GM18519 (cell line): ENCODE results near the gene CDH16.

Source experiments
- ATAC-seq: cut with Tn5 transposase; IDR thresholded peaks from one replicate; pipeline ENCODE4 v1.9.1; 2021; ENCODE audit warnings: mild to moderate bottlenecking, moderate library complexity; ENCODE audit not compliant: unreplicated experiment, low FRiP score

Gene CDH16

GRCh38 chr16:66928702-66929388 is 10.2 kb upstream of the CDH16 start:
- ATAC-seq: no peak

DNA sequence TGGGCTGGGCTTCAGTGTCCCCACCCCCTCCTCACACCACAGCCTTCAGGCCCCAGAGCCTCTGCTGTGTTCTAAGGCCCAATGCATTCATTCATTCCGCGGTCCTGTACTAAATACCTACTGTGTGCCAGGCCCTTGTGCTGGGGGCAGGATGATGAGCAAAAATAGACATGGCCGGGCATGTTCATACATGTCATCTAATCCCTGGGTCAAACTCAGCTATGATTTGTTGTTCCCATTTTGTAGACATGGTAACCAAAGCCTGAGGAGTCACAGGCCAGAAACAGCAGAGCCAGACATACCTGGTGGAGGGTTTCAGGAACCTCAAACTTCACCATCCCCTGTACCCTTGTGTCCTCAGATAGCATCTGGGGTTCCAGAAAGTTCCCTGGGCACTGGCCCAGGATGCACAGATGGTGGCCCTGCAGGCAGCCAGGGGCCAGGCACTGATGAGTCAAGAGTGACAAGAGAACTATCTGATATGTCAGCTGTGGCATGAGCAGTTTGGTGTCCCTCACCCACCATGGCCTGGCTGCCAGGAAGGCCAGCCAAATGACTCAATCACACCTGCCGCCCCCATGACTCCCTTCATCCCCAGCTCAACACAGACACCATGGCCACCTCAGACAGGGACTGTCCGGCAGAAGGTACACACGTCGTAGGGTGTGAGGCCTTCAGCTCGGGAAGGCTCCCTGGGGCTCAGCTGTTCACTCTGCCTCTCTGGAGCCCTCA is 9.4 kb upstream of the CDH16 start:
- no peak for ATAC-seq

GRCh38 chr16:66926961-66927436 is 8.3 kb upstream of the CDH16 start:
- ATAC-seq: no peak

DNA sequence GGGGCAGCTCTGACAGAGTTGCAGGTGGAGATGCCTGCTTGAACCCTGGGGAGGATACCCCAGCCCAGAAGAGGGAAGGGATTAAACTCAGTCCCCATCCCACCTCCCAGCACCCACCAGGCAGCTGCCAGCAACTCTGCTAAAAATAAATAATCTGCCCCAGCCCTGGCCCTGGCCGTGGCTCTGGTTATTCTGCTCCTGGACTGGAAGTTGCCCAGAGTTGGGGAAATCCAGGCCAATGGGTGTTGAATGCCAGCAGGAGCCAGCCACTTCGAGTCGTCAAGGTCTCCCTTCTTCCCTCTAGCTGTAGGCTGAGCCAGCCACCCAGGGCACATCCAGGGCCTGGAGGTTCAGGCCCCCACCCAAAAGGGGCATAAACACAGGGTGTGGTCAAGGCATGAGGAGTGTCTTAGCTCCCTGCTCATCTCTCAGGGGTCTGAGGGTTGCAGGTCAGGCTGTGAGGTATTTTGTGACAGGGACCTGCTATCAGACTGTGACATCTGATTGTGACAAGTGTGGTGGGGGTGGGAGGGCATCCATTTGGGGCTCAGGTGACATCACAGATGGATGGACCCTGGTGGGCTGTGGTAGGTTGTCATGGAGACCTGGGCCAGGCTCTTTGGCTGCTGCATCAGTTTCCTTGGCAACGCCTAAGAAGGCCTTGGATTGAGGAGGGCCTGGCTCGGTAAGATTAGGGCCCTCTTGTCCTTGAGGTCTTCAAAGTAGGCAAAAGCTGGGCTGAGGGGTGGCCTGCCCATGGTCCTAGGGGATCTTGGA is 7.7 kb upstream of the CDH16 start:
- no peak for ATAC-seq

DNA sequence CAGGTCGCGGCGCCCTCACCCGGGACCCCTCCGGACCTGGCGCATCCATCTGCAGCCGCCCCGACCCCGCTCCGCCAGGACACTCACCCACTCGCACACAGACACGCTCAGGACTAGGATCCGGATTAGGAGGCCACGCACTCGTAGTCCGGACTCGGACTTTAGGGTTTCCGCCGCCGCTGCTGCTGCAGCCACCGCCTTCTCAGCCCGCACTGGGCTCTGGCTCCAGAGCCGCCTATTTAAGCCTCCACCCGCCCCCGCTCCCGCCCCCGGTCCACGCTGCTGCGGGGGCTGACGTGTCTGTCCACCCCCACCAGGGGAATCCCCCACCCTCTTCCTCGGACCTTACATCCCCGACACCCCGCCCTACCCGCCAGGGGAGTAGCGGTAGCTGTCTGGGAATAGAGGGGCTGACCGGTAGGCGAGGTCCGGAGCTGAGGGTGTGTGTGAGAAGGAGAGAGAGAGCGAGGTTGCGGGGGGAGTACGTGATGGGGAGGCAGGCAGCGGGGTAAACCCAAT is 6.7 kb upstream of the CDH16 start, which contains the start of gene RRAD:
TSS of gene RRAD (minus strand) at position 214 of the 519 bp plus-strand sequence. CDS start 356 bp downstream, outside the sequence.
- ATAC-seq: no peak

DNA sequence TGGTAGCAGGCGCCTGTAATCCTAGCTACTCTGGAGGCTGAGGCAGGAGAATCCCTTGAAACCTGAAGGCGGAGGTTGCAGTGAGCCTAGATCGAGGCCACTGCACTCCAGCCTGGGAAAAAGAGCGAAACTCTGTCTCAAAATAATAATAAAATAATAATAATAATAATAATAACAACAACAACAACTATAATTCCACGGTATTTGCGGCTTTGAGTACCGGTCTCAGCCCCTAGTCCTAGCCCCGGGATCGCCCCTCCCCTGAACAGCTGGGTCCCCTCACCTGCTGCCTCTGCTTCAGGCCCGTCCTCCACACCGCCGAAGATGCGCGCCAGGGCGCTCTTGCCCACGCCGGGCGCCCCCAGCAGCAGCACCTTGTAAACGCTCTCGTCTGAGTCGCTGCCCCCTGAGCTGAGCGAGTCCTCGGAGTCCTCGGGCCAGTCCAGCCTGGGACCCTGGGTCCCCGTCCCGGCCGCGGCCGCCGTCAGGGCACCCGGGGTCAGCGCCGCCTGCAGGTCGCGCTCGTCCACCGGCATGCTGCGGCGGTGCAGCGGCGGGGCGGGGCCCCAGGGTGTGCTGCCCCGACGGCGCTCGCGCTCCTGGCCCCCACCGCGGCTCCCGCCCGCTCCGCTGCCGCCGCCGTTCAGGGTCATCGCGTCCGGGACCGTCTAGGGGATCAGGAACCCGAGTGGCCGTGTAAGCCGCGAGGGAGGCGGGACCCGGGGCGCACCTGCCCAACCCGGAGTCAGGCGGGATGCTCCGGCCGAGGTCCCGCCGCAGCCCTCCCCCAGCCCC is 6.0 kb upstream of the CDH16 start:
- ATAC-seq: no peak

GRCh38 chr16:66923866-66924265 is 5.2 kb upstream of the CDH16 start:
- ATAC-seq: no peak

DNA sequence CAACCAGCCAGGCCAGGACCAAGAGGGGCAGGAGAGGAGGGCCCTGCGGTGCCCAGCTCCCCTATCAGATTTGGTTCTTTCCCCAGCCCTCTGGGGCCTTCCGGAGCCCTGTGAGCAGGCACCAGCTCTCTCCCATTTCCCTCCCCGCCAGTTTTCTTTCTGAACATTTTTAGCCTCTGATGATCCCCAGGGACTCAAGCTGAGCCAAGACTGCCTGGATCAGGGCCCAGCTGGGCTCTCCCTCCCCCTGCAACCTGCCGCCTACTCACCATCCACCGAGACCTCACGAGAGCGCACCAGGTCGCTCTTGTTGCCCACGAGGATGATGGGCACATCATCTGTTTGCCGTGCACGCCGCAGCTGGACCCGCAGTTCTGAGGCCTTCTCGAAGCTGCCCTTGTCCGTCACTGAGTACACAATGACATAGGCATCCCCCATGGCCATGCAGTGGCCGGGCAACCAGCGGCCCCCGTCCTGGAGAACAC is 4.6 kb upstream of the CDH16 start:
- no peak for ATAC-seq

GRCh38 chr16:66921729-66922450 is 3.2 kb upstream of the CDH16 start:
- no peak for ATAC-seq

DNA sequence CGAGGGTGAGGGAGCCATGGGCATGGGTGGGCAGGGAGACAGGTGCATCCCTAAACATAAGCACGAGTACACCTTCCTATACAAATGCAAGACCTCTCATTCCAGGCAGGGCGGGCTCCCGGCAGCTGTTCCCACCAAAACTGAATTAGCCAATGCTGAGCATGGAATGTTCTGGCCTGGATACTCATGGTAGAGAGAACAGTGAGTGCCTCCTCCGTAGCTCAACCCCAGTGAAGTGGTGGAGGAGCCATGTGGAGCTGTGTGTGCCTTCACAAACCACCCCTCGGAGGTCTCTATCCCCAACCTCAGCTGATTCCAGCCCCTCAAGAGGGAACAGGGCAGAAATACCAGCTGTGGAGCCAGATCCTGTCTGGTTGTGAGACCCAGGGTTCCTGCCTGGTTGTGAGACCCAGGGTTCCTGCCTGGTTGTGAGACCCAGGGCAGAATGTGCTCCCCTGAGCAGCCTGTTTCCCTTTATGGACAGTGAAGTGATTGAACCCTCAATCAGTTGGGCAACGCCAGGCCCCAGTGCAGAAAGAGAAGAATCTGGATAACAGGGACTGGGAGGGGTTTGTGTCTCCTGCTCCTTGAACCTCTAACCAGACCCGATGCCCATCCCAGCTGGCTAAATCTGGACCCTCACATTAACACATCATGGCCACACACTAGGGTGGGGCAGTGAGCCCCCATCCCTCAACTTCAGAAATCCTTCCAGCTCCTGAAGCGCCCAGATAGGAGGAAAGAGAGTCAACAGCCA is 2.4 kb upstream of the CDH16 start:
- ATAC-seq: no peak

DNA sequence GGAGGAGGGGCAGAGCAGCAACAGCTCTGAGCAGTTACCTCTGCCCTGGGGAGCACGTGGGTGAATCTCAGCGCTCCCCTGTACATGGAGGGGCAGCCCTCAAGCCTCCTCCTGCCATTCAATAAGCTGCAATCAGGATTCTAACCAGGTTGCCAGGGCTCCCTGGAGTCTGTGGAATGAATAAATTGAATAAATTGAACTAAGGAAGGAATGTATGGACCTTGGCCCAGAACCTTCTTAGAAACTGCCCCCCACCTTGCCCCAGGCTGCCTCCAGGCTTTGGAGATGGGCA is 1.6 kb upstream of the CDH16 start:
- ATAC-seq: no peak

DNA sequence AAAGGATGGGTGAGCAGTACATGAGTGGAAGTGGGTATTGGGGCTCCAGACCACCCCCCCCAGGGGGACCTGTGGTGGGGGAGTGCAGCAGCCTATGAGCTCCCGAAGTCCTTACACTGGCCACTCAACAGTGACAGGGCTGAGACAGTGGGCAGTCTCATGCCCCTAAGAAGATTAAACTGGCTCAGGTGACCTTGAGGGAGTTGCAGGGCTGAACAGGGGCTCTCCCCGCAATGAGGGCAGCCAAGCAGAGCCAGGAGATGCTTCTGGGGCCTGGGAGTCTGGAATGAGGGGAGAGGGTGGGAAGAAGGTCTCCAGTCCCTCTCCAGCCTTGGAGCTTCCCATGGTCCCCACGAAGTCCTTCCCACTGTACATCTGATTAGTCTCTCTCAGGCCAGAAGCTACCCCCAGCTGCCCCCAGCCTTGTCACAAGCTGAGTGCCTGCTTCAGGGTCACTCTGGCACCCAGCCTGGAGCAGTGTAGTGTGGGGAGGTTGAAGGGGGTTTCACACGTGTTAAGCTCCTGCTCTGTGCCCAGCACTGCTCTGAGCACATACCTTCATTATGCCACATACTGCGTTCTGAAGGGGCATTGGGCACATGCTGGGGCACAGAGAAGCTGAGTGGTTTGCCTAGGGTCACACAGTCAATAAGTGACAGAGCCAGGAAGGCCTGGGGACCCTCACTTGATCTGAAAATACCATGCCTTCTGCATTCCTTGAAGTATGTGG is 1.0 kb upstream of the CDH16 start:
- no peak for ATAC-seq

DNA sequence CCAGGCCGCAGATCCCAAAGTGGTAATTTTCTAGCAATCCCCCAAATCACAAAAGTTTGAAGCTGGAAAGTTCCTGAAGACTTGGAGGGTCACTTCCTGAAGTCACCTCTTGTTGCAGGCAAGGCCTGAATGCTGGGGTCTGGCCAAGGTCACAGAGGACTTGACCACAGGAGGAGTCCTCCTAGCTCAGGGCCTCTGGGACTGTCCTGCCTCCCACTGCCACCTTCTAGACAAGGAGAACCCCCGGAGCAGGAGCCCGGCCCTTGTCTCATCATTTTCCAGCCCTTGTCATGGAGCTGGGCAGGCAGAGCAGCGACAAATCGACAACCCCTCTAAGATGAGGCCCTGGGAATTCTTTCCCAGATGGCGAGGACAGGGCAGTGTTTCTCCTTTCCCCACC is 330 bp downstream of the CDH16 start:
- ATAC-seq: no peak

DNA sequence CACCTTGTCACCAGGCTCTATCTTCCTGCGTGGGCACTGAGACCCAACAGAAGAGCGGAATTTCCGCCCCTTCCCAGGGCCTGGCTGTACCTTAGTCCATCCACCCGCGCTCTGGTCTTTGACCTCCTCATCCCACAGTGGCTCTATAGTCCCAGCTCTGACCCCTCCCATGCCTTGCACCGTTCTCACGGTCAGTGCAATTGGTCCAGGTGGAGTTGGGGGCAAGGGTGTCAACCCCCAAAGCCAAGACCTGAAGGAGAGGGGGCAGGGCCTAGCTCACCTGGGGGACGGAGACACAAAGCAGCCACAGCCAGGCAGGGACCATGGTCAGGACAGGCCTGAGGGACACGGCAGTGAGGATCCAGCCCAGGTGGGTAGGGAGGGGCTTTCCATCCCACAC is 944 bp downstream of the CDH16 start:
- no peak for ATAC-seq

DNA sequence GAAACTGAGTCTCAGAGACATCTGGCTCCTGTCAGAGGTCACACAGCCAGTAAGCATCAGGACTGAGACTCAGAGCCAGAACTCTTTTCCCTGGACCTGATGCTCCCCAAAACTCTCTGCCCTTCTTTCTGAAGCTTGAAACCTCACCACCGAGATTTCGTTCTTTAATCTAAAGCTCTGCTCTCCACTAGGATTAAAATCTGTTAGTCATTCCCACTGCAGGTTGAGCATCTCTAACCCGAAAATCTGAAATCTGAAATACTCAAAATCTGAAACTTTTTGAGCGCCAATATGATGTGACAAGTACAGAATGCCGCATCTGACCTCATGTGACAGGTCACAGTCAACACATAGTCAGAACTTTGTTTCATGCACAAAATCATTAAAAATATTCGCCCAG is 2.2 kb downstream of the CDH16 start:
- ATAC-seq: no peak

- no peak for ATAC-seq
Observed at GRCh38 chr16:66915041-66915440, 3.6 kb downstream of the CDH16 start.

DNA sequence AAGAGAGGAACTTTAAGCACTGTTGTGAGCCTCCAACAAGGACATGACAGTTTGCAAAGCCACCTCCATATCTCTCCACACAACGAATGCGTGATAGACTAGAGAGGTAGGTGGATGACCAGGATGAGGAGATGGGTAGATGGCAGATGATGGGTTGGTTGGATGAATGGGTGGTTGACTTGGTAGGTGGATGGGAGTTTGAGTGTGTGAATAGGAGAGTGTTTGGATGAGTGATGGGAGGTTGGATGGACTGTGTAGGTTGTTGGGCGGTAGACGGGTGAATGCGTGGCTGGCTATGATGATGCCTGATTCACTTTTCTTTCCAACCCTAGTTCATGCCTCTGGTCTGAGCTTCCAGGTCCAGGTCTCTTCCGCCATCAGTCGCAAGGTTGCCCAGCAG is 4.1 kb downstream of the CDH16 start:
- no peak for ATAC-seq

DNA sequence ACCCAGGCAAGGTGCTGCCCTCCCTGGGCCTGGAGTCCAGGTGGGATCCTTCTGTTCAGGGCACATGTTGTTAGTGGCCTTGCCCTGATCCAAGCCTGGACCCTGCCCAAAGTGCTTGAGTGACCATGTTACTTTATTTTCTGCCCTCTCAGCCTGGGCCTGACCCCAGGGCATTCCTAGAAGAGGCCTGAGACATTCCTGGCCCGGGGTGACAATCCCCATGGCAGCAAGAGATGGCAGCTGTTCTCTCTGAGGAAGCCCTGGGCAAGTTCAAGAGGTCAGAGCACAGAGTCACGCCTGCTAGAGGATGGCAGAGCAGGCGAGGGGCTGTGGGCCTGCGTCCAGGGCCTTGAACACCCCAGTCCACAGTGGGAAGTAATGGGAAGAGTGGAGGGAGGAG is 5.0 kb downstream of the CDH16 start:
- ATAC-seq: no peak
